GM18861 (cell line): Measurements from ENCODE around the gene RASSF5.

ENCODE experiments used
- ATAC-seq: cut with Tn5 transposase; IDR thresholded peaks from one replicate; pipeline ENCODE4 v1.9.1; 2021; ENCODE audit not compliant: unreplicated experiment

Gene RASSF5

DNA sequence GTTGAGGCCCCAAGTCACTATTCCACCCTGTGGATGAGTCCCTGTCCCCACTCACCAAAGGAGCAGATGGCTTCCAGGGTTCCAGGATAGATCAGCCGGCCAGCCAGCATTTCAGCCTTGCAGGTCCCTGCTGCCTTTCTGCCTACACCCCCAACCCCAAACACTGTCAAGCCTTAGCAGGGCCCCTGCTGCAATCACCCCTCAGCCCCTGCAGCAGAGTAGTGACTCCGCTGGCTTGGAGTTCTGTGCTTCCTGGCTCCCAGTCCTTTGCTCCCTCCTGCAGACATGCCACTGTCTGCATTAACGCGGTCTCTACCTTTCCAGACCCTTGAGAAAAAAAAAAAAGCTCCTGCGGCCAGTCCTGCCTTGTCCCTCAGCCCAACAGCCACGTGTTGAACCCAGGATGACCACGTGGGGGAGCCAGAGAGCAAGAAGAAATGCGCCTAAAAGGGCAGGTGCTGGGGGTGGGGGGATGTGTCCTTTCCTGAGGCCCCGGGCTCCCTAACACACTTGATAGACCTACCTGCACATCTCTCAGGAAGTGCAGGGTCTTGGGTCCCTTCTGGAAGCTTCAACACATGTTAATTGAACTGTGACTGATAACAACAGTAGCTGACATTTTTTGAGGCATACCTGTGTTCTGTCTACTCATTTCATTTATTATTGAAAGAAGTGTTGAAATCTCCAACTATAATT lies 37.4 kb downstream of the RASSF5 start:
- no peak for ATAC-seq

DNA sequence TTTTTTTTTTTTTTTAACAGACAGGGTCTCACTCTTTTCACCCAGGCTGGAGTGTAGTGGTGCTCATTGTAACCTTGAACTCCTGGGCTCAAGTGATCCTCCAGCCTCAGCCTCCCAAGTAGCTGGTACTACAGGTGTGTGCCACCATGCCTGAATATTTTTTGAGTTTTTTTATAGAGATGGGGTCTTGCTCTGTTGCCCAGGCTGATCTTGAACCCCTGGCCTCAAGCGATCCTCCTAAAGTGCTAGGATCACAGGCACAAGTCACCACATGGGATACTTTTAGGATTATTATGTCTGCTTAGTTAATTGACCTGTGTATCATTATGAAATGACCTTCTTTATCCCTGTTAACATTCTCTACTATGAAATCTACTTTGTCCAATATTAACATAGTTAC lies 38.0 kb downstream of the RASSF5 start:
- ATAC-seq = no peak

GRCh38 chr1:206547104-206547503 lies 39.8 kb downstream of the RASSF5 start:
- no peak for ATAC-seq

DNA sequence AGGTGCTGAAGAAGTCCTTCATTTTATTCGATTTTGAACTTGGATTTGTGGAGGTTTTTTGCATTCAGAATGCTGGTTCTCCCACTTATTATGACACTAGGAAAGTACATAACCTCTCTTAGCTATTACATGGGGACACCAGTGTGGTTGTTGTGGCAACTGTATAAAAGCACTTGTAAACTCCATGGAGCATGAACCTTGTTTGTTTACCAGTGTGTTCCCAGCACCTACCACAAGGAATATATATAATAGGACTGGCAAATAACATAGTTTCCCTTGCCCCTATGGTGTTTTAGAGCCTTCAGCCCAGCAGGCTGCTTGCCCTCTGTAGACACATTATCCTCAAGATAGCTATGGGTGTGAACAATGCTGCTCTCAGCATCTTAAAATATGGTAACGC lies 43.1 kb downstream of the RASSF5 start:
- ATAC-seq = no peak

DNA sequence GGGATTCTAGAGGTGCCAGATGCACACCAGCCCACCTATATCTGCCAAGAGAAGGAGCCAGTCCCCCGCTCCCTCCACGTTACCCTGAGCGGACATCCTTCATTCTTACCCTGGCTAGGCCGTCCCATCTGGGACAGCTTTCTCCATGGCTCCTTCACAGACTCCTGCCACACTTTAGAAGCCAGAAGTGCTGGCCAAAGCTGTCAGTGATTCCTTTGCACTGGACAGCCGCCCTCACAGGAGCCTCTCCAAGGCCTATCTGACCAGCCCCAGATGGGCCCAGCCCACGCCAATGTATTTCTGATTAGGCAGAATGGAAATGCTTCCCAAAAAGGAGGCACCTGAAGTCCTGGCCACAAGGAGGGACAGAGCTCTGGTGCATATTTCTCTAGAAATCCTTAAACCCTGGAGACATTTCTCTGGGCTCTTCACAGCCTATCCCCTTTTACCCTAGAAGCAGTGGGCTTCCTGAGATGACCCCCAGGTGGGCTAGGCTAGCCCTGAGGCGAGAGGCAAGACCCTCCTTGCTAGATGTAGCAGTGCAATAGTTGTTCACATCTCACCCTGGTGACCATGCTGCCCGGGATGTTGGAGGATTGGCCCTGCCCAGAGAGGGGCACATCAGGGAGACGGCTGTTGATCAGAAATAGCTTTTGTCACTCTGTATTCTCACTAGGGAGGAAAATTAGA lies 44.1 kb downstream of the RASSF5 start:
- ATAC-seq = no peak

DNA sequence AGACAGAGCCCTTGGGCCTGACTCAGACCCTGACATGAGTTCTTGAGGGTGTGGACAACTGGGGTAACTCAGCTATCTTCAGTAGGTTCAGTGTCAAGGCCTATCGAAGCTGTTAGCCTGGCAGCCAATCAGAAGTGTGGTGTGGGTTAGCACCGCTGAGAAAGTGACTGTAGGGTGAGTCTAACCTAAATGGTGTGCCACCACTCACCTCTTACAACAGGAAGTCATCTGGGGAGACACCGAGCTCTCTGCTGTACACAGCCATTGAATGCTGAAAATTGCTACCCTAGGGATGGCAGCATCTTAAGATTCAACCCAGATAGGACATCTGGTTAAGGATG lies 44.6 kb downstream of the RASSF5 start:
- no peak for ATAC-seq

- no peak for ATAC-seq
Measured at GRCh38 chr1:206554211-206554610, 46.9 kb downstream of the RASSF5 start.

GRCh38 chr1:206554701-206555472 lies 47.6 kb downstream of the RASSF5 start:
- ATAC-seq = no peak

GRCh38 chr1:206555473-206555935 lies 48.2 kb downstream of the RASSF5 start:
- ATAC-seq = no peak

- peak; percentile 32 for ATAC-seq
Measured at GRCh38 chr1:206556047-206556749, 48.9 kb downstream of the RASSF5 start.

- ATAC-seq = no peak
Measured at GRCh38 chr1:206556750-206557635, 49.7 kb downstream of the RASSF5 start.

DNA sequence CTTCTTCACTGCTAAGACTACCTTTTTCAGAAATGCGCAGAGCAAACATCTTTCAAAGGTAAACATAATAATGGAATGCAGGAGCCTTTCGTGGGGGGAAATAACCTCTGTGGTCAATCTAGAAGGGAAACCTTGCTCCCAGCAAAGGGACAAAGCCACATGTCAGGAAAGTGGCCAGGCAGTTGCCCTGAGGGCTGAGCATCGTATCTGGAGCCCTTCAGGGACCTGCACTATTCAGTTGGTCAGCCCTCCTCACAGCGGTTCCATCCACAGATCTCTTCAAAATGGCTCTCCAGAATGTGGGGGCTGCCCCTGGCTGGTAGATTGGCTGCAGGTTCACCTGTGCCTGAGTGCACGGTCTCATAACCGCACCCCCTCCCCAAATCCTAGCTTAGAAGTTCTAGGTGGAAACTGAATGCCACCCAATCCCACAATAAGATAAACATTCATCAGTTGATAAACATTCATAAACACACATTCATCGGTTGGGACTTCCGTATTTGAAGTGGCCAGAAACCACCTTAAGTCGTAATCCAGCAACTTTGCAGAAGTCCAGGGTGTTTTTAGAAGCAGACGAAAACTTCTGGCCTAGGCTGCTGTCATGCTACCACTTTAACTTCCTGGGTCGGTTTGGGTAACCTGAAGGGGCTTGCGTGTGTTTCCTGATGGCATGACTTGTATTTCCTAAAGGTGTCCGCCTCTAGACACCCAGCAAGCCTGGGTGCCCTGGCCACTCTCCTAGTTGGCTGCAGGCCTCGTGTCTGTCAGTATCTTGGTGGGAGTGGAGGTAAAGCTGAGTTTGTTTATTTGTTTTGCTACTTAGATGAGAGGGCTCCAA lies 50.5 kb downstream of the RASSF5 start:
- ATAC-seq = no peak

DNA sequence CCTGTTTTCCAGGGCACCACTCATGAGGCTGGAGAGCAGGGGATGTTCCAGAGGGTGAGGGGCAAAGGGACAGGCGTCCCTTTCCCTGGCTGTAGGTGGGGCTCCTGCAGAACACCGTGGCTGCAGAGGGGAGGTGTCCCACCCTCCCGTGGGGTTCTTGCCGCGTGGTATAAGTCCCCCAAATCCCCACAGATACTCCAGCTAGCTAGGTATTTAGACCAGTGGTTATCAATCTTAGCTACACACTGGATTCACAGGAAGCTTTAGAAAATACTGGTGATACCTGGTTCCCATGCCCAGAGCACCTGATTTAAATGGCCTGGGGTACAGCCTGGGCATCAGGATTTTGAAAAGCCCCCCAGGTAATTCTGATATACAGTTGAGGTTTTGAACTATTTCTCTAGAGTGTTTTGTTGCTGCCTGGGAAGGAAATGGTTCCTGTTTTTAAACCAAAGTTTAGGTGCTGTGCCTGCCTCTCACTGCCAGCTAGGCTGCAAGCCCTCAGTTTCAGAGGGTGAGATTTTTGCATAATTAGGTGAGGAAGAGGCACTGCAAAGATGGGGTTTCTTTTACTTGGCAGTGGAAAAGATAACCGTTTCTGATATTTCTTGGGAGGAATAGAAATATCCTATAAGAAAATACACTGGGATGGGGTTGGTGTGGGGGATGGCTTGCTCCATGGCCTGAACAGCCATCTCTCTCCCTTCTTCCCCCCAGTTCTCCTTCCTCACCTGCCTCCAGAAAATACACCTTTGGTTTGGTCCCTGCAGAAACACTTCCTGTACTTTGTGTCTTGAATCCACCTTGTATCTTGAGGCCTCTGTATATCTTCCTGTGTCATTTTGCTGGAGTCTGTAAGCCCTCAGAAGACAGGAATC lies 51.7 kb downstream of the RASSF5 start:
- ATAC-seq = no peak

DNA sequence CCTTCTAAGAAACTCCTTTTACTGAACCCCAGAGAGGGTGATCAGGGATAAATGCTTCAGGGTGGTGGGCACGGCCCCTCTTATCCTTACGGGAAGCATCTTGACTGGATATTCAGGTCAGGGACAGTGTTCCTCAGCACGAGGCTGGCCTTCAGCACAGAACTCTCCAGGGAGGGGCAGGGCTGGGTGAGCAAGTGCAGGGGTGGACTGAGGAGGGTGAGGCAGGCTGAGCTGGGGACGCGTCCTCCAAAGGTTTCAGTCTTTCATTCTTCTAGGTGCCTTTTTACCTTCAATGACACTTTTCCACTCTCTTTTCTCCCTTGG lies 52.3 kb downstream of the RASSF5 start:
- no peak for ATAC-seq

DNA sequence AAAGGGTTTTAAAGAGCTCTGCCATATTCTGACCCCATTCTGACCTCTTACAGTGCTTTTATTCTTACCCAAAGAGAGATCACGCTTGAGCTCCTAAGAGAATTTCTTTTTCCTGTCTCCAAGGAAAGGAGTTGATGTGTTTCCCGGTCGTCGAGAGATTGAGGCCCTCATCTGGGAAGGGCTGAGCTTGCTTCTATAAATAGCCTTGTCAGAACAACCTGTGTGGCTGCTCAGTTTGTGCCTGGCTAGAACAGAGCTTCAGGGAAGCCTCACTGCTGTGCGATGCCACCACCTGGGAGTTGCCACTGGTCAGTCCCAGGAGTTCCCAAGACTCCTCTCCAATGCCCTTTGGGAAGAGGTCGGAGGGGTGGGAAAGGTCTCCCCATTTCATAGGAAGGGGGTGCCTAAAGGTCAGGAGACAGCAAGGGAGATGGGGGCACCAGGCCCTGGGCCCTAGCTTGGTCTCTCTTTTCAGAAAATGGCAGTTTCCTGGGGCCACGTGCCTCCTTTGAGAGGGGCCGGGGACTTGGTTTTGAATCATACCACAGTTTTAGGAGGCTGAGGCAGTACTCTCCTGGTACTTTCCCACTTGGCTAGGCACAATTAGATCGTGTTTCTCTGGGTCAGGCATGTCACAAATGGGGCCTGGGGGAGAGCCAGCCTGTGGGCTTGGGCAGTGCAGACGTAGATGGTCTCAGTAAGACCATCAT lies 52.8 kb downstream of the RASSF5 start:
- no peak for ATAC-seq

DNA sequence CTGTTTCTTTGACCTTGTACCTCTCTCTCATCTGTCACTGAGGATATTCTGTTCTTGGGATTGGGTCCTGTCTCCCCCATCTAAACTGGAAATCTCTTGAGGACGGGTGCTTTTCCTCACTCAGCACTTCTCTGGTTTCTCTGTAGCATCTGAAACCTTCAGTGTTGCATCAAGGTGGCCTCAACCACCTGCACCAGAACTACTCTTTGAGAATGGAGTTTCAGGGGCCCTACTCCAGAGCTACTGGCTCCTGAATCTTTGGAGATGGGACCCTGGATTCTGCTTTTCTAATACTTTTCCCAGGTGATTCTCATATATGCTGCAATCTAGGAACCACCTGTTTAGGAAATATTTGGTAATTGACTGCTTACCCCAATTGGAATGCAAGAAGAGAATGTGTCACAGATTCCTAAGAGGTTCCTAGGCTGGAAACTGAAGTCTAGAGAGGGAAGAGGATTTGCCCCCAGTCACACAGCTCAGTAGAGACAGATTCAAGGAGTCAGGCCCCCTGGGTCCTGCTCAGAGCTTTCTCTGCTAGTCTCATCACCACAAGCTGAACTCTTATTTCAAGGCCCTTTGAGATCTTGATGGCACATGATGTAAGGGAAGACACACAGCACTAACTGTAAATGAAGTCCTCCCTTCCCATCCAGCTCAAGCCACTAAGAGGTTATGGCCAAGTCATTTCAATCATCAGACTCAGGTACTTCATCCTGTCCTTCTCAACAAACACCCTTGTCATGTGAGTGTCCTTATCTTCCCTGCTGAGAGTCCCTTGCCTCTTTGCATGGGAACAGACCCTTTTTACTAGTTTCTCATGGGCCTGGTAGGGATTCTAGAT lies 56.3 kb downstream of the RASSF5 start:
- ATAC-seq = peak; percentile 4

DNA sequence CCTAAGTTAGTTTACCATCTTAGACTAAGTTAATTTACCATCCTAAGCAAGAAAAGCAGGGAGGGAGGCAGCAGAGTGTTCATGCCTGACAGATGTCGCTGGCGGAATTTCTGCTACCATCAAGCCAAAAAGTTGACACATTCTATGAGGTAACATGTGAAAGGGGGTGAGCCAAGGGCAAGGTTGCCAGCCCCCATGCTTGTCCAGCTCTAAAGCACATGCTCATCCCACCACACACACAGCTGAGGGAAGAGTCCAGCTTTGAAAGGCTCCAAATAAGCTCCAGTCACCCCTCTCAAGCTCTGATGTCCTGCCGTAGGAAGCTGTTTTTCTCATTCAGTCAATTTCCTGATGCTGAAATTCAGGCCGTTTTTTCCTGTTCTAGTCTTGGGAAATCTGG lies 58.7 kb downstream of the RASSF5 start:
- ATAC-seq = no peak
